ENCODE data around the gene PGS1.

The PGS1 gene

GRCh38 chr17:78387977-78388941 is 9.8 kb downstream of the PGS1 start:
- peak; percentile 90 to 98 (median 94) for DNase-seq

DNA sequence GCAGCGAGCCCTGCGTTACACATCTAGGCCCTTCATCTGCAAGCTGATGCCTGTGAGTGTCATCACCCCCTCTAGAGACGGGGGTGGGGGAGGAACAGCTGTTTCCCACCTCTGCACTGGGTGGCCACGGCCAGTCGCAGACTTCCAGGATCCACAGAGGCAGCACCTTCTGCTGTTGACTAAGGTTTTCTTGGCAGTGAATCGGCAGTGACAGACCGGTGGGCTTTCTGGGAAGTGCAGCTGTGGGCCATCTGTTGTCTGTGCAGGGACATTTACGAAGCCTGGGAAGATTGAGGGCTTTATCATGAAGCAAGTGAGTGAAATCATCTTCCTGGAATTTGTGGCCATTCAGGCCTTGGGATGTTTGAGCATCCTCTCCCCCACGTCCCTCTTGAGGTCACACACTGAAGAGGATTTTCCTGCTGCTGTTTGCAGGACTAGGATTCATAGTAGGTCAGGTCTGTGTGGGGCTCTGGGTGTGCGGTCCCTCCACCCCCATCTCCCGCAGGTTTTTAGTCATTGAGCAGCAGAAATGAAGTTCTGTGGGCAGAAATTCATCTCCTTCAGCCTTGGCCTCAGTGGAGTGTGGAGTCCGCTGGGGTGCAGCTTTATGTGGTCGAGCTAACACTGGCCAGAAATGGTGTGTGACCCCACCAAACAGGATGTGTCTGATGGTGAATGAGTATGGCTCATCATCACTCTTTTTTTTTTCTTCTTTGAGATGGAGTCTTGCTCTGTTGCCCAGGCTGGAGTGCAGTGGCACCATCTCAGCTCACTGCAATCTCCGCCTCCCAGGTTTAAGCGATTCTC is 12.0 kb downstream of the PGS1 start:
- peak in 3 of 4 experiments; percentile 42 to 46 (median 44) for DNase-seq

- no peak for DNase-seq
Observed at GRCh38 chr17:78391051-78391431, 12.6 kb downstream of the PGS1 start.

DNA sequence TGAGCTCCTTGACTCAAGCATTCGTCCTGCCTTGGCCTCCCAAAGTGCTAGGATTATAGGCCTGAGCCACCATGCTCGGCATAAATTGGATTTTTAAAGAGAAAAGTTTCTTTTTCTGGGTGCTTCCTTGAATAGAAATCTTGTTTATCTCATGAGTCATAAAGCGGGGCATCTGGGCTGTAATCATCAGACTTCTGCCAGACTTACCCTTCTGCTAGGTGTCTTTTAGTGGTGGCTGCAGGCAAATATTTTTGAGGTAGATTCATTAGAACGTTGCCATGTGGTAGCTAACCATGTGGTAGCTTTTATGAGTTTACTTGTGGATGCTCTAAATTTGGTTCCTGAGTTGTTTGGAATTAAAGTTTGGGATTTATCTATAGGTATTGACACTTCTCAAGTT is 13.4 kb downstream of the PGS1 start:
- no peak for DNase-seq

DNA sequence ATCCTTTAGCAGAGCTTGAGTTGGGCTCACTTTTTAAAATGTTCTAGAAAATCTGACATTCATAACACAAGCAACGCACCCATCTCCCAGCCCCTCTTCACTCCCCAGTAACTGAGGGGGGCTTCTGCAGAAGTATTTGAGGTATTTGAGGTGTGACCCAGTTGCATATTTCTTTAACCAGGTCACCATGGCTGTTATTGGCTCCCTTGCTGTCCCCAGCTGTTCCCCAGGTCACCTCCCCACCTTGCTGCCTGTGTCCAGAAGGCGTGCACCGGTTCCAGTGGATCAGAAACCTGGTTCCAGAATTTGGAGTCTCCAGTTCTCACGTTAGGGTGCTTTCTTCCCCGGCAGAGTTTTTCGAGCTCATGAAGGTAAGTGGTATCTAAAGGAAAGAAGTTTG is 13.8 kb downstream of the PGS1 start:
- no peak for DNase-seq

DNA sequence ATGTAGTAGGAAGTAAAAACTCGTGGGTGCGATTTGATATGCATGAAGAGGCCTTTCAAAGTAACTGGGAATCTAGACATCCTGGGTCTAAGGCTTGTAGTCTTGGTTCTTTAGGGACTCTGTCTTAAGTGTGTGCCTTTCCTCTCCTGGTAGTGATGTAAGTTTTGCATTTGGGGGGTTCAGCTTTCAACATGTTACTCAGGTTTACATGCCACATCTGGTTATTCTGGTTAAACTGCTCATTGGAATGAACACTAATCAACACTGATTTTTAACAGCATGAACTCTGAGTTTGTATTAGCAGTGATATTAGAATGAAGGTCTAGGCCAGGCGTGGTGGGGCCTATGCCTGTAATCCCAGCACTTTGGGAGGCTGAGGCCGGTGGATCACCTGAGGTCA is 15.1 kb downstream of the PGS1 start:
- DNase-seq: no peak

DNA sequence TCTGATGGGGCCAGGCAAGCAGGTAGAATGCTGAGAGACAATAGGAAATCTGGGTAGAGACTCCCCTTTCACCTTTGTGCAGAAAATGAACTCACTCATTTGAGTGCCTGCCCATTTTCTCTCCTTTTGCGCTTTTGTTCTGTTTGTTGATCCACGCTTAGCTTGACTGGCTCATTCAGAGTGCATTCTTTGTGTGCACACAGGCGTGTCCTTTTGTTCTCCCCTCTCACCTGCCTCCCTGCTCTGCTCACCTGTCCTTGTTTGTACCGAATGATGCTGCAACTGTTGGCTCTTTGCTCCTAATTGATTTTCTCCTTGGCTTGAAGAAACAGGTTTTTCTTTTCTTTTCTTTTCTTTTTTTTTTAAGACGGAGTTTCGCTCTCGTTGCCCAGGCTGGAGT is 15.8 kb downstream of the PGS1 start:
- DNase-seq: no peak

DNA sequence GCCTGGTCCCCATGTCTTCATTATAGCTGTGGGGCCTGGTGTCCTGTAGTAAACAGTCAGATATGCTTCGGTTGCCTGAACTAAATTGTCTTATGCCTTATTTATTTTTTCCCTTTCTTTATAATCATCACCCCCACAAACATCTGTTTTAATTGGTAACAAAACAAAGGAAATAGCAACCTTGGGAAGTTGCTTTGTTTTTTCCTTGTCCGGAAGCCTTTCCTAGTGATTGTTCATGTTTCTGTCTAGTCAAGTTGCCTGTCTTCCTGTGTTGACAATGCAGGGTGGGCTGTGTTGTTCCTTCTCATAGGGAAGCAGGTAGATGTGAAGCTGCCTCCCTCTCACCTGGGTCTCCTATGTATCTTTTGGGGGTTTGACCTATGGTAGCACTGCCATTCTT is 16.7 kb downstream of the PGS1 start:
- no peak for DNase-seq

GRCh38 chr17:78396441-78397337 is 18.2 kb downstream of the PGS1 start:
- no peak for DNase-seq

- no peak for DNase-seq
Observed at GRCh38 chr17:78397681-78398101, 19.2 kb downstream of the PGS1 start.

GRCh38 chr17:78398390-78398789 is 19.9 kb downstream of the PGS1 start:
- peak in 1 of 4 experiments; percentile 28 for DNase-seq

- no peak for DNase-seq
Observed at GRCh38 chr17:78399028-78399692, 20.7 kb downstream of the PGS1 start.

DNA sequence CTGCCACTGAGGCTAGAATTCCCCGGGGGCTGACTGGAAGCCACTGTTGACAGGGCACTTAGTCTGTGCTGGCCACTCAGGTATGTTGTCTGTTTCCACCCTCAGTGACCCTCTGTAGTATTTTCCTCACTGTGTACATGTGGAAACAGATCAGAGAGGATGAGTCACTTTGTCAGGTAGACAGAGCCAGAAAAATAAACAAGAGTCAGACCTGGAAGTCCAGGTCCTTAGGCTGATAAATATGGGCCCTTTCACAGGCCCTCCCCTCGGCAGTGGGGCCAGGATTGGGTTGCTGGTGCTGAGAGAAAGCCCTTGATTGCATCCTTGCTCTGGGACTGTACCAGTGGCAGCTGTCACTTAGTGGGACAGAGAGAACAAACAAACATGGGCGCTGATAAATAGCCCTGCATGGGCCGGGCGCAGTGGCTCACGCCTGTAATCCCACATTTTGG is 21.3 kb downstream of the PGS1 start:
- DNase-seq: no peak

GRCh38 chr17:78400581-78401240 is 22.3 kb downstream of the PGS1 start:
- peak in 1 of 4 experiments; percentile 17 for DNase-seq

GRCh38 chr17:78401246-78401645 is 22.8 kb downstream of the PGS1 start:
- DNase-seq: no peak

GRCh38 chr17:78401891-78402290 is 23.4 kb downstream of the PGS1 start:
- peak in 1 of 4 experiments; percentile 23 for DNase-seq

- DNase-seq: no peak
Observed at GRCh38 chr17:78403822-78404221, 25.4 kb downstream of the PGS1 start.

DNA sequence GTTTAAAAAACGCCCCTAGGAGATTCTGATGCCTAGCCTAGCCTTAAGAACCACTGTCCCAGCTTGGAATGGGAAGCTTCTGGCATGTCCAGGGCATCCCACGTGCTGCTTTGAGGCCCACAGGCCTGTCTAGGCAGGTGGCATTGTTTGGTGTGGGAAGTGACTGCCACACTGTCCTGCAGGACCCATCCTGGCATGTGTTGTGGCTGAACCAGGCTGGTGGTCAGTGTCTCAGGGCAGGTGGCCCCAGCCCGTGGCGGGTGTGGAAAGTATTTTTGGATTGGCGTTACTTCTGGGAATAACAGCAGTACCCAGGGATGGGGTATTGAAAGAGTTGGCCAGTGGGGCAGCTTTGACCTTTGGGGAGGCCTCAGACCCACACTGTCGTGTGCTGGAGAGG is 27.9 kb downstream of the PGS1 start:
- DNase-seq: no peak

DNA sequence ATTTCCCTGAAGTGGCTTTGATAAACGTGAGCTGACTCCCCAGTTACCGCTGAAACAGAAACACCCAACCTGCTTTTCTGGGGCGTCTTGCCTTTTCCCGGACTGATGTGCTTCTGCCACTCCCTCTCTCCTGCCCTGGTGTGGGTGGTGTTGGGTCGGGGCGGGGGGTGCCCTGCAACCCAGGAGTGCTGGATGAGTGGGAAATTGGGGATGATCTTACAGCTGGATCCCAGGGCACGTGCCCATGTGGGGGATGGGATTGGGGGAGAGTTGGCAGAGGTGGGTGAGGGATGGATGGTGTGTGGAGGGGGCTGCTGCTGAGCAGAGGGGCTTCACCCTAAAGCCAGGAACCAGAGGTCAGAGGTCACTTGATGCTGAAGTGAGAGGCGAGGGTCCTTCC is 28.5 kb downstream of the PGS1 start:
- DNase-seq: no peak

DNA sequence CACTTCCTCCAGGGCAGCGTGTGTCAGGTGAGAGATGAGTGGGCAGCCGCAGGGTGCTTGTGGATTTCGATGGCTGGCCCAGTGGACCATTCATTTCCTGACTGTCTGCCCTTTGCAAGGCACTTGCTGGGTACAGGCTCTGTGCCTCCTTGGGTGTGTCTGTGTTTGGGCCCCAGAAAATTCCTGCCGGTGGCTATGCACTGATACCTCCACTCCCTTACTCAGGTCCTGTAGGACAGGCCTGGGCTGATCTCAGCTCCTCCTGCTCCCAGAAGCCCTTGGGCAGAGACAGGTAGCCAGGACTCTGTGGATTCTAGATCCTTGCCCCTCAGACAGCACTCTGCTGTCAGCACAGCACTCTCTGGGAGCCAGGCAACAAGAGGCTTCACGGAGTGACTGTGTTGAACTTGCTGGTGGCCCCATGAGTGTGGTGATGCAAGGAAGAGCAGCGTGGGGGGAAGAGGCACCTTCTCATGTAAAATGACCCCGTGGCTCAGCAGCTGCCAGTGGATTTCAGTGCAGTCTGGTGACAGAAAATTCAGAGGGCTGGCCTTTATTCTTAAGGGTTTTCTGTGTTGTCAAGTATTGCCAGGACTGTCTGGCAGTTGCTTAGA is 29.0 kb downstream of the PGS1 start:
- DNase-seq: peak; percentile 46 to 70 (median 58)

Data from suppressor macrophage (primary cell).